ENCODE data around the gene PER2.

DNA sequence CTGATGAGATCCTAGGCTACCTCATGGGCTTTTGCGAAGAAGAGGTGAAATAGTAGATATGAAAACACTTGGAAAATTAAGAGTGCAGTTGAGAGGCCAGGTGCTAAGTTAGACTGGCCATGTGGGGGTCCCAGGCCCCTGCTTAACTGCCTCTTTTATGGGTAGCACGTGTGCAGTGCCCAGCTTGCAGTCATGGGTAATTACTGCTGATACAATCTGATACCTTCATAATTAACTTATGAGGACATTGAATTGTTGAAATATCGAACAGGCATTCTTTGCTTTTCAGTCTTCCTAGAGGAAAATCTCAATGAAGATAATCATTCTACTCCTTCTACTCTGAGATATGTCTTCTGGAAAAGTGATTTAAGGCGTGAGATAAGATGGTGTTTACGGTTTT lies 43.5 kb upstream of the PER2 start:
- no peak for TF ChIP-seq ZNF274 (IDR thresholded peaks at IDR 0.05; ENCODE audit: low read depth, low read length)
- no peak for TF ChIP-seq SUZ12 (IDR thresholded peaks at IDR 0.05; ENCODE audit: extremely low read depth, insufficient read depth, insufficient read length)
- no peak for TF ChIP-seq YY1 (IDR thresholded peaks at IDR 0.05; ENCODE audit: insufficient read depth, insufficient read length)
